Mononuclear cell (primary cell): ENCODE measurements around the gene DNM3. TPM values are rescaled to one million over a fixed set of nuclear protein-coding genes. Genes with fewer than 3 reads are reported as not detected.
"Not testable (repeated sequence)": the region's sequence is repeated elsewhere in the genome, so short reads cannot be mapped to it uniquely, and the experiment has no call there.

ENCODE experiments used
- H3K27me3 ChIP-seq: 2 replicates; pipeline ENCODE4 v1.6.0; 2011; ENCODE audit warnings: low read length, control low read depth; ENCODE audit not compliant: insufficient read depth
- H3K4me1 ChIP-seq: 2 replicates; pipeline ENCODE4 v1.5.1; 2011; ENCODE audit warnings: mild to moderate bottlenecking, low read length, control low read depth; ENCODE audit not compliant: insufficient read depth
- H3K4me3 ChIP-seq: 2 replicates; pipeline ENCODE4 v1.5.1; 2011; ENCODE audit warnings: mild to moderate bottlenecking, low read length, moderate library complexity
- H3K9me3 ChIP-seq: 2 replicates; pipeline ENCODE4 v1.5.1; 2011; ENCODE audit warnings: low read depth, mild to moderate bottlenecking, control low read depth, low read length
- total RNA-seq: library from RNA; depleted of rRNA; stranded (reverse); fragments of >200 nt; gene quantifications from one replicate; pipeline ENCODE4 v1.2.3, GENCODE V29; 2012

The DNM3 gene
- total RNA-seq, 1 donor, result 20.5 TPM

- Histone ChIP-seq H3K9me3 (no peaks in the 10 kb centered on the region), H3K4me1 (no peaks in the 10 kb centered on the region), H3K4me3 (no peak overlapping the region), H3K27me3 (peaks cover 4% of the 10 kb centered on the region)
These were observed 177.5 kb downstream of the DNM3 start for GRCh38 chr1:172018727-172019311.

GRCh38 chr1:172019976-172020375, 178.7 kb downstream of the DNM3 start:
- no peaks in the 10 kb centered on the region for H3K9me3 ChIP-seq
- no peaks in the 10 kb centered on the region for H3K4me1 ChIP-seq
- H3K4me3 ChIP-seq, result no peak overlapping the region
- H3K27me3 ChIP-seq, result peaks cover 4% of the 10 kb centered on the region

GRCh38 chr1:172024516-172024915, 183.2 kb downstream of the DNM3 start:
- H3K4me1 ChIP-seq, result no peaks in the 10 kb centered on the region
- H3K27me3 ChIP-seq, result peaks cover 4% of the 10 kb centered on the region
- no peaks in the 10 kb centered on the region for H3K9me3 ChIP-seq
- no peak overlapping the region for H3K4me3 ChIP-seq

- not testable (repeated sequence) for H3K4me1 ChIP-seq, H3K4me3 ChIP-seq, H3K27me3 ChIP-seq, H3K9me3 ChIP-seq
These were observed 183.8 kb downstream of the DNM3 start for GRCh38 chr1:172024944-172025738.

GRCh38 chr1:172040466-172040865, 199.2 kb downstream of the DNM3 start:
- no peaks in the 10 kb centered on the region for H3K27me3 ChIP-seq
- no peaks in the 10 kb centered on the region for H3K9me3 ChIP-seq
- no peak overlapping the region for H3K4me3 ChIP-seq
- H3K4me1 ChIP-seq, result no peaks in the 10 kb centered on the region

GRCh38 chr1:172041102-172041501, 199.8 kb downstream of the DNM3 start:
- Histone ChIP-seq H3K9me3 (no peaks in the 10 kb centered on the region), H3K4me3 (no peak overlapping the region), H3K4me1 (no peaks in the 10 kb centered on the region), H3K27me3 (no peaks in the 10 kb centered on the region)

- no peaks in the 10 kb centered on the region for H3K4me1 ChIP-seq
- no peak overlapping the region for H3K4me3 ChIP-seq
- H3K27me3 ChIP-seq, result no peaks in the 10 kb centered on the region
- H3K9me3 ChIP-seq, result no peaks in the 10 kb centered on the region
These were observed 200.4 kb downstream of the DNM3 start for GRCh38 chr1:172041742-172042141.

- Histone ChIP-seq H3K27me3 (no peaks in the 10 kb centered on the region), H3K4me3 (no peak overlapping the region), H3K9me3 (no peaks in the 10 kb centered on the region), H3K4me1 (no peaks in the 10 kb centered on the region)
These were observed 202.6 kb downstream of the DNM3 start for GRCh38 chr1:172043900-172044299.

- H3K9me3 ChIP-seq, result no peaks in the 10 kb centered on the region
- no peaks in the 10 kb centered on the region for H3K27me3 ChIP-seq
- no peaks in the 10 kb centered on the region for H3K4me1 ChIP-seq
- no peak overlapping the region for H3K4me3 ChIP-seq
These were observed 210.6 kb downstream of the DNM3 start for GRCh38 chr1:172051898-172052297.

- no peaks in the 10 kb centered on the region for H3K4me1 ChIP-seq
- no peak overlapping the region for H3K4me3 ChIP-seq
- H3K9me3 ChIP-seq, result no peaks in the 10 kb centered on the region
- H3K27me3 ChIP-seq, result no peaks in the 10 kb centered on the region
These were observed 212.9 kb downstream of the DNM3 start for GRCh38 chr1:172054172-172054571.

GRCh38 chr1:172055816-172056419, 214.6 kb downstream of the DNM3 start:
- H3K4me3 ChIP-seq, H3K4me1 ChIP-seq, H3K27me3 ChIP-seq, H3K9me3 ChIP-seq: not testable (repeated sequence)

GRCh38 chr1:172068334-172068733, 227.0 kb downstream of the DNM3 start:
- no peaks in the 10 kb centered on the region for H3K9me3 ChIP-seq
- H3K4me3 ChIP-seq, result no peak overlapping the region
- H3K27me3 ChIP-seq, result no peaks in the 10 kb centered on the region
- H3K4me1 ChIP-seq, result no peaks in the 10 kb centered on the region

- no peaks in the 10 kb centered on the region for H3K27me3 ChIP-seq
- no peak overlapping the region for H3K4me3 ChIP-seq
- no peaks in the 10 kb centered on the region for H3K4me1 ChIP-seq
- H3K9me3 ChIP-seq, result no peaks in the 10 kb centered on the region
These were observed 227.8 kb downstream of the DNM3 start for GRCh38 chr1:172069051-172069450.

- H3K4me3 ChIP-seq, result no peak overlapping the region
- H3K9me3 ChIP-seq, result no peaks in the 10 kb centered on the region
- no peaks in the 10 kb centered on the region for H3K27me3 ChIP-seq
- no peaks in the 10 kb centered on the region for H3K4me1 ChIP-seq
These were observed 228.2 kb downstream of the DNM3 start for GRCh38 chr1:172069534-172069933.

- H3K9me3 ChIP-seq, result no peaks in the 10 kb centered on the region
- no peaks in the 10 kb centered on the region for H3K4me1 ChIP-seq
- no peaks in the 10 kb centered on the region for H3K27me3 ChIP-seq
- H3K4me3 ChIP-seq, result no peak overlapping the region
These were observed 228.8 kb downstream of the DNM3 start for GRCh38 chr1:172070055-172070454.

- Histone ChIP-seq H3K27me3 (no peaks in the 10 kb centered on the region), H3K9me3 (no peaks in the 10 kb centered on the region), H3K4me3 (no peak overlapping the region), H3K4me1 (no peaks in the 10 kb centered on the region)
These were observed 230.4 kb downstream of the DNM3 start for GRCh38 chr1:172071746-172072145.
